Tibial nerve (tissue), 4 donors: ENCODE measurements around the gene STARD10. TPM values are rescaled to one million over a fixed set of nuclear protein-coding genes. Genes with fewer than 3 reads are reported as not detected.

Experiments
- DNase-seq, 2 donors: peaks; one replicate each; pipeline ENCODE4 v3.0.0-alpha.2; 2019; ENCODE audit warnings: low spot score in 2 of 2
- H3K27ac ChIP-seq, 4 donors: fragments of 200-600 bp; sonication (generic) in 3 of 4; one replicate each; pipeline ENCODE4 v1.5.1; 2017 to 2019; ENCODE audit warnings: mild to moderate bottlenecking in 1 of 4
- H3K27me3 ChIP-seq, 2 donors: fragments of 200-600 bp; sonication (generic) in 1 of 2; one replicate each; pipeline versions ENCODE4 v1.5.1 to v1.6.0; 2017 to 2019
- H3K36me3 ChIP-seq, 3 donors: fragments of 200-600 bp; sonication (generic); one replicate each; pipeline ENCODE4 v1.5.1; 2018 to 2019
- H3K4me1 ChIP-seq, 4 donors: fragments of 200-600 bp; sonication (generic) in 3 of 4; one replicate each; pipeline ENCODE4 v1.5.1; 2017 to 2019
- H3K4me3 ChIP-seq, 4 donors: fragments of 200-600 bp; sonication (generic) in 3 of 4; one replicate each; pipeline ENCODE4 v1.5.1; 2017 to 2019; ENCODE audit warnings: mild to moderate bottlenecking in 1 of 4, moderate library complexity in 1 of 4
- H3K9me3 ChIP-seq, 4 donors: fragments of 200-600 bp; sonication (generic) in 3 of 4; one replicate each; pipeline ENCODE4 v1.5.1; 2017 to 2019
- CTCF ChIP-seq, 5 experiments: fragments of 200-600 bp in 3 of 5; fragments of 450-650 bp in 2 of 5; sonication (generic) in 3 of 5; IDR thresholded peaks; one replicate each; pipeline ENCODE4 v1.5.1; 2016 to 2019; ENCODE audit warnings: antibody characterized with exemption in 5 of 5, mild to moderate bottlenecking in 3 of 5, moderate library complexity in 2 of 5
- EP300 ChIP-seq, 2 donors: sonication (generic); formaldehyde crosslinking; IDR thresholded peaks; one replicate each; pipeline ENCODE4 v1.6.1; 2017; ENCODE audit warnings: antibody characterized with exemption in 2 of 2, mild to moderate bottlenecking in 1 of 2
- POLR2A ChIP-seq, 2 donors: fragments of 450-650 bp; IDR thresholded peaks; one replicate each; pipeline ENCODE4 v1.6.1; 2017; ENCODE audit warnings: antibody characterized with exemption in 2 of 2, mild to moderate bottlenecking in 2 of 2, moderate library complexity in 2 of 2
- WGBS, 2 donors: methylation state at CpG; one replicate each; pipeline ENCODE4 v1.1.5; 2018; 5-methylcytosine and 5-hydroxymethylcytosine counted together
- total RNA-seq, 4 donors: library from RNA; depleted of rRNA; stranded (reverse); fragments of >200 nt; gene quantifications; one replicate each; pipeline ENCODE4 v1.1.0, GENCODE V29; 2016

STARD10 gene
- total RNA-seq, 4 donors from 2014 or later, result 19.4 to 31.5 (median 23.7) TPM

DNA sequence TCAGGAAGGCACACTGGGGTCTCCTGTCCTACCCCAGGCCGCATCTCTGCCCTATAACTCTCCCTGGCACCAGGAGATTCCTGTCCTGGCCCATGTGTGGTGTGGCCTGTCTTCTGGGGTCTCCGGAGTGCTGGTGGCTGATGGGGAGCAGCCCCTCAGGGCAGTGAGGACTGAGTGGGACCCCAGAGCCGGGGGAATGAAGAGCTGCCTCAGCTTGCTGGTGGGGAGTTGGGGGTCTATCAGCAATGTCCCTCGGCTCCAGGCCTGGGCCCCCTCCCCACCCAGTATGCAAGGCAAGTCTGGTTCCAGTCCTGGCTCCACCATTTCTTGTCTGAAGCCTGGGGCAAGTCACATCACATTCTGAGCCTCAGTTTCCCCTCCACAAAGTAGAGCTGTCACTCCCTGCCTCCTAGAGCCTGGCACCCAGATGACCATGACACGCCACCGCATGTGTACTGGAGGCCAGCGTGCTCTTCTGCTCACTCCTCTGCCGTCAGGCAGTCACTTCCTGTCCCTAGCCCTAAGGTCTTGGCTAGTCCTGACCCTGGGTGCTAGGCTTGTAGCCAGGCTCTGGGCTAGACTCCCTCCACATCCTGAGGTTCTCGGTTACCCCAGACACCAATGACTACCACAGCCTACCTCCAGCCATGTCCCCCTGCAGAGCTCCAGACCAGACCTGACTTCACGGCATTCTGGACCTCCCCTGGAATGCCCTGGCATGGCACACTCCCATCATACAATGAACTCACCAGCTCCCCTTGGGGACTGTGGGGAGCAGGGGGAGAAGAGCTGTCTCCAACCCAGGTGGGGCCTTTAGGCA lies 54.4 kb downstream of the STARD10 start:
- Histone ChIP-seq H3K4me1 (peaks cover 0 to 81% (median 58%) of the 10 kb centered on the region in 4 donors), H3K36me3 (no peaks in the 10 kb centered on the region), H3K4me3 (no peak overlapping the region), H3K27ac (peak overlapping the region in 3 of 4 donors; percentile 64 to 81 (median 76)), H3K27me3 (no peaks in the 10 kb centered on the region), H3K9me3 (no peaks in the 10 kb centered on the region)
- 57 to 81% methylated on average over 8 to 10 of the region's 10 CpGs for WGBS, 2 donors
- no peak for TF ChIP-seq EP300 (IDR thresholded peaks at IDR 0.05)
- no peak for TF ChIP-seq POLR2A (IDR thresholded peaks at IDR 0.05)
- TF ChIP-seq CTCF (IDR thresholded peaks at IDR 0.05), result no peak
- no peak for DNase-seq

GRCh38 chr11:72738199-72739141 lies 55.4 kb downstream of the STARD10 start:
- peak overlapping the region in 1 of 4 donors; percentile 35 for H3K4me3 ChIP-seq
- peaks cover 0 to 71% (median 52%) of the 10 kb centered on the region in 4 donors for H3K4me1 ChIP-seq
- no peaks in the 10 kb centered on the region for H3K9me3 ChIP-seq
- no peaks in the 10 kb centered on the region for H3K36me3 ChIP-seq
- H3K27me3 ChIP-seq, result no peaks in the 10 kb centered on the region
- peak in 1 of 2 donors; percentile 41 for DNase-seq
- TF ChIP-seq CTCF (IDR thresholded peaks at IDR 0.05) (no peak), POLR2A (IDR thresholded peaks at IDR 0.05) (no peak), EP300 (IDR thresholded peaks at IDR 0.05) (peak in 1 of 2 donors; percentile 32)
- H3K27ac ChIP-seq, result peak overlapping the region in 3 of 4 donors; percentile 64 to 81 (median 76)
- WGBS, 2 donors, result 73 to 86% methylated on average over 9 to 11 of the region's 11 CpGs

GRCh38 chr11:72737336-72737735 lies 56.5 kb downstream of the STARD10 start:
- Histone ChIP-seq H3K4me1 (peaks cover 0 to 60% (median 47%) of the 10 kb centered on the region in 4 donors), H3K4me3 (no peak overlapping the region), H3K27ac (peak overlapping the region in 3 of 4 donors; percentile 64 to 81 (median 76)), H3K36me3 (no peaks in the 10 kb centered on the region), H3K27me3 (no peaks in the 10 kb centered on the region), H3K9me3 (no peaks in the 10 kb centered on the region)
- 88 to 92% methylated on average over 1 of the region's 1 CpG for WGBS, 2 donors
- no peak for DNase-seq
- no peak for TF ChIP-seq POLR2A (IDR thresholded peaks at IDR 0.05)

DNA sequence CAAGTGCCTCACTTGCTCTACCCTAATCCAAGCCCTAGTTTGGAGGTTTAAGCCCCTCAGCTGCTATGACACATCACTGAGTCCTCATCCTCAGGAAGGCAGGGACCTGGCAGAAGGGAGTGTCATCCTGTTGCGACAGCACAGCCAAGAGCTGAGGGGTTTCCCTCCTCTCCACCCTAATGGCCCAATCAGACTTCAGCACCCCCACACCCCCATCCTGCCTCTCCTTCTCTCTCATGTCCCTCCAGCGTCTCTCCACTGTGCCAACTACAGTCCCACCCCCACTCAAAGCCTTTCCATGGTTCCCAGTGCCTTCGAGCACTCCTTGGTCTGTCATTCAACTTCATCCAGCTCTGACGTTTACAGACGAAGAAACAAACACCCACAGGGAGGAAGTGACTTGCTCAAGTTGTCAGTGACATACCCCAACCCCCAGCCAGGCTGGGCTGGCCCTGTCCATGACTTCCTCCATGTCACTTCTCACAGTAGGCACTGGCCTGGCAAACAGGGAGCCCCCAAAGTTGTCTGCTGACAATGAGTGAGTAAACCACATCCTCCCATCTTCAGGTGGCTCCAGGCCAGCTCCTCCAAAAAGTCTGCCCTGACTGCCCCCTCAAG lies 57.3 kb downstream of the STARD10 start:
- H3K9me3 ChIP-seq, result no peaks in the 10 kb centered on the region
- 31 to 37% methylated on average over 5 of the region's 5 CpGs for WGBS, 2 donors
- peaks cover 0 to 2% (median 0%) of the 10 kb centered on the region in 3 donors for H3K36me3 ChIP-seq
- H3K27ac ChIP-seq, result peak overlapping the region in 3 of 4 donors; percentile 64 to 81 (median 76)
- H3K4me1 ChIP-seq, result peaks cover 0 to 52% (median 39%) of the 10 kb centered on the region in 4 donors
- no peaks in the 10 kb centered on the region for H3K27me3 ChIP-seq
- TF ChIP-seq POLR2A (IDR thresholded peaks at IDR 0.05) (no peak), CTCF (IDR thresholded peaks at IDR 0.05) (no peak), EP300 (IDR thresholded peaks at IDR 0.05) (peak in 1 of 2 donors; percentile 57)
- peak in 1 of 2 donors; percentile 52 for DNase-seq
- H3K4me3 ChIP-seq, result no peak overlapping the region

DNA sequence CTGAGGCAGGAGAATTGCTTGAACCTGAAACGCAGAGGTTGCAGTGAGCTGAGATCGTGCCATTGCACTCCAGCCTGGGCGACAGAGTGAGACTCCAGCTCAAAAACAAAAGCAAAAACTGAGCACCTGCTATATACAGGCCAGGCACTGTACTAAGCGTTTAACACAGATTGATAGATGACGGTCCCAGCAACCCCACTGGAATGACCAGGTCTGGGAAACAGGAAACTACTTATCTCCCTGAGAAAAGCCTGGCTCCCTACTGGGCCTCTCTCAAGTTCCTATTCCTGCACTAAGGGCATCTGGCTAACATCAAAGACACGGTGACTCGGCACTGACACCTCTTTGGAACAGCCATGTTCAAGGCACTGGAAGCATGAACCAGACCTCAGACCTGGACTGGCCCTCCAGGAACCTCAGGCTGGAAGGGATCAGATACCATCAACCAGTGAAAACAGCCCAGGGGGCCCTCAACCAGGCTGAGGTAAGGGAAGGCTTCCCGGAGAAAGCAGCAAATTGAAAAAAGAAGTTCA lies 58.3 kb downstream of the STARD10 start:
- no peak for DNase-seq
- Histone ChIP-seq H3K27me3 (no peaks in the 10 kb centered on the region), H3K36me3 (peaks cover 0 to 8% (median 0%) of the 10 kb centered on the region in 3 donors), H3K27ac (peak overlapping the region in 2 of 4 donors; percentile 46 to 81), H3K9me3 (no peaks in the 10 kb centered on the region), H3K4me3 (no peak overlapping the region), H3K4me1 (peaks cover 0 to 42% (median 29%) of the 10 kb centered on the region in 4 donors)
- no peak for TF ChIP-seq EP300 (IDR thresholded peaks at IDR 0.05)
- no peak for TF ChIP-seq POLR2A (IDR thresholded peaks at IDR 0.05)
- no peak for TF ChIP-seq CTCF (IDR thresholded peaks at IDR 0.05)
- WGBS, 2 donors, result 82 to 85% methylated on average over 8 of the region's 8 CpGs
